Measurements from ENCODE around the gene PEX3. TPM values are rescaled to one million over a fixed set of nuclear protein-coding genes. Genes with fewer than 3 reads are reported as not detected.

The PEX3 gene
- total RNA-seq, 1 donor from 2014 or later: 16.3 TPM

GRCh38 chr6:143449082-143449713, 1.4 kb upstream of the PEX3 start:
- Mint-ChIP-seq H3K4me1 (ENCODE audit: unreplicated experiment) (peaks cover 8% of the 10 kb centered on the region), H3K27me3 (ENCODE audit: unreplicated experiment) (no peaks in the 10 kb centered on the region), H3K36me3 (ENCODE audit: low read depth, unreplicated experiment) (no peaks in the 10 kb centered on the region), H3K27ac (ENCODE audit: unreplicated experiment) (no peak overlapping the region), H3K4me3 (ENCODE audit: unreplicated experiment) (no peak overlapping the region), H3K9me3 (ENCODE audit: unreplicated experiment) (no peaks in the 10 kb centered on the region)
- TF ChIP-seq CTCF (IDR thresholded peaks at IDR 0.05; ENCODE audit: unreplicated experiment): no peak
- DNase-seq (ENCODE audit: low spot score): no peak

GRCh38 chr6:143449714-143450452, 722 bp upstream of the PEX3 start:
- no peaks in the 10 kb centered on the region for H3K36me3 Mint-ChIP-seq (ENCODE audit: low read depth, unreplicated experiment)
- no peaks in the 10 kb centered on the region for H3K9me3 Mint-ChIP-seq (ENCODE audit: unreplicated experiment)
- TF ChIP-seq CTCF (IDR thresholded peaks at IDR 0.05; ENCODE audit: unreplicated experiment): no peak
- peak overlapping the region; percentile 43 for H3K27ac Mint-ChIP-seq (ENCODE audit: unreplicated experiment)
- peak; percentile 34 for DNase-seq (ENCODE audit: low spot score)
- H3K4me3 Mint-ChIP-seq (ENCODE audit: unreplicated experiment): peak overlapping the region; percentile 97
- H3K4me1 Mint-ChIP-seq (ENCODE audit: unreplicated experiment): peaks cover 8% of the 10 kb centered on the region
- no peaks in the 10 kb centered on the region for H3K27me3 Mint-ChIP-seq (ENCODE audit: unreplicated experiment)

- Mint-ChIP-seq H3K27ac (ENCODE audit: unreplicated experiment) (peak overlapping the region; percentile 81), H3K9me3 (ENCODE audit: unreplicated experiment) (no peaks in the 10 kb centered on the region), H3K27me3 (ENCODE audit: unreplicated experiment) (no peaks in the 10 kb centered on the region), H3K4me3 (ENCODE audit: unreplicated experiment) (peak overlapping the region; percentile 97), H3K36me3 (ENCODE audit: low read depth, unreplicated experiment) (no peaks in the 10 kb centered on the region), H3K4me1 (ENCODE audit: unreplicated experiment) (peaks cover 8% of the 10 kb centered on the region)
- no peak for TF ChIP-seq CTCF (IDR thresholded peaks at IDR 0.05; ENCODE audit: unreplicated experiment)
- no peak for DNase-seq (ENCODE audit: low spot score)
Observed at GRCh38 chr6:143451531-143451930, 926 bp downstream of the PEX3 start.

- no peaks in the 10 kb centered on the region for H3K9me3 Mint-ChIP-seq (ENCODE audit: unreplicated experiment)
Observed at GRCh38 chr6:143457563-143458359, 7.2 kb downstream of the PEX3 start.

More at GRCh38 chr6:143457563-143458359, 7.2 kb downstream of the PEX3 start:
- H3K27me3 Mint-ChIP-seq (ENCODE audit: unreplicated experiment): peaks cover 1% of the 10 kb centered on the region
- DNase-seq (ENCODE audit: low spot score): no peak
- no peak overlapping the region for H3K27ac Mint-ChIP-seq (ENCODE audit: unreplicated experiment)
- H3K36me3 Mint-ChIP-seq (ENCODE audit: low read depth, unreplicated experiment): peaks cover 4% of the 10 kb centered on the region
- H3K4me1 Mint-ChIP-seq (ENCODE audit: unreplicated experiment): no peaks in the 10 kb centered on the region
- no peak for TF ChIP-seq CTCF (IDR thresholded peaks at IDR 0.05; ENCODE audit: unreplicated experiment)
- H3K4me3 Mint-ChIP-seq (ENCODE audit: unreplicated experiment): no peak overlapping the region
